Mesothelial cell of epicardium (in vitro differentiated cells): ENCODE data around the gene ME1. TPM values are rescaled to one million over a fixed set of nuclear protein-coding genes. Genes with fewer than 3 reads are reported as not detected.
"Not testable (repeated sequence)": the region's sequence is repeated elsewhere in the genome, so short reads cannot be mapped to it uniquely, and the experiment has no call there.

ENCODE experiments used
- DNase-seq, 2 experiments: peaks; one replicate each; pipeline ENCODE4 v3.0.0; 2021; ENCODE audit warnings: low spot score in 2 of 2; ENCODE audit not compliant: unreplicated experiment in 2 of 2
- H3K27ac Mint-ChIP-seq: 2 replicates; pipeline ENCODE4 v1.8.0; 2021; ENCODE audit warnings: mixed read lengths
- H3K27me3 Mint-ChIP-seq: 2 replicates; pipeline ENCODE4 v1.8.0; 2021; ENCODE audit warnings: low read depth, mixed read lengths
- H3K36me3 Mint-ChIP-seq: 2 replicates; pipeline ENCODE4 v1.8.0; 2021; ENCODE audit warnings: mixed read lengths
- H3K4me1 Mint-ChIP-seq: 2 replicates; pipeline ENCODE4 v1.8.0; 2021; ENCODE audit warnings: mixed read lengths
- H3K4me3 Mint-ChIP-seq: 2 replicates; pipeline ENCODE4 v1.8.0; 2021; ENCODE audit warnings: mild to moderate bottlenecking, moderate library complexity, mixed read lengths
- H3K9me3 Mint-ChIP-seq: 2 replicates; pipeline ENCODE4 v1.8.0; 2021; ENCODE audit warnings: mixed read lengths
- total RNA-seq: library from RNA; stranded (reverse); gene quantifications from 3 replicates; pipeline ENCODE4 v1.2.1, GENCODE V29; 2021
- TF ChIP-seq, protein P1 (sequence below): fragments of 200-600 bp; sonication (generic); IDR thresholded peaks from one replicate; pipeline ENCODE4 v1.5.0; 2021; ENCODE audit warnings: antibody characterized with exemption; ENCODE audit not compliant: unreplicated experiment

ME1 gene
- total RNA-seq, 1 donor from 2014 or later = 9.0 TPM

DNA sequence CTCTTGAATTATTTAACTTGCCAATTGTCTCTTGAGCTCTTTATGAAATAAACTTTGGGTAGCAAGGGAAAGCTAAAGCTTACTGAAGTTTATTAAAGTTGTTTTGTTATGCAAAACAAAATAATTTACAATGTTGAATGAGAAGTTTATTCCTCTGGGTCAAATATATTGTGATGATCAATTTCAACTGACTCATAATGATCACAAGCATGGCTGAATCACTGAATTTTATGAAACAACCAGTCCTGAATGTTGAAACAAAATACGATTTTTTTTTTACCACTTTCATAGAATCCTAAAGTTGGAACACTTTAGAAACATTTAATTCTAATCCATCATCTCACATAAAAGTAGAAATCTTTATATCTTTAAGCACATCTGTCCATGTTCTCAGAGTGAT lies 127.4 kb downstream of the ME1 start:
- Mint-ChIP-seq H3K4me1 (peaks cover 8% of the 10 kb centered on the region), H3K4me3 (no peak overlapping the region), H3K36me3 (peaks cover 12% of the 10 kb centered on the region), H3K9me3 (peaks cover 13% of the 10 kb centered on the region), H3K27me3 (no peaks in the 10 kb centered on the region), H3K27ac (no peak overlapping the region)
- TF ChIP-seq, protein P1, sequence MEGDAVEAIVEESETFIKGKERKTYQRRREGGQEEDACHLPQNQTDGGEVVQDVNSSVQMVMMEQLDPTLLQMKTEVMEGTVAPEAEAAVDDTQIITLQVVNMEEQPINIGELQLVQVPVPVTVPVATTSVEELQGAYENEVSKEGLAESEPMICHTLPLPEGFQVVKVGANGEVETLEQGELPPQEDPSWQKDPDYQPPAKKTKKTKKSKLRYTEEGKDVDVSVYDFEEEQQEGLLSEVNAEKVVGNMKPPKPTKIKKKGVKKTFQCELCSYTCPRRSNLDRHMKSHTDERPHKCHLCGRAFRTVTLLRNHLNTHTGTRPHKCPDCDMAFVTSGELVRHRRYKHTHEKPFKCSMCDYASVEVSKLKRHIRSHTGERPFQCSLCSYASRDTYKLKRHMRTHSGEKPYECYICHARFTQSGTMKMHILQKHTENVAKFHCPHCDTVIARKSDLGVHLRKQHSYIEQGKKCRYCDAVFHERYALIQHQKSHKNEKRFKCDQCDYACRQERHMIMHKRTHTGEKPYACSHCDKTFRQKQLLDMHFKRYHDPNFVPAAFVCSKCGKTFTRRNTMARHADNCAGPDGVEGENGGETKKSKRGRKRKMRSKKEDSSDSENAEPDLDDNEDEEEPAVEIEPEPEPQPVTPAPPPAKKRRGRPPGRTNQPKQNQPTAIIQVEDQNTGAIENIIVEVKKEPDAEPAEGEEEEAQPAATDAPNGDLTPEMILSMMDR = no peak
- no peak for DNase-seq

DNA sequence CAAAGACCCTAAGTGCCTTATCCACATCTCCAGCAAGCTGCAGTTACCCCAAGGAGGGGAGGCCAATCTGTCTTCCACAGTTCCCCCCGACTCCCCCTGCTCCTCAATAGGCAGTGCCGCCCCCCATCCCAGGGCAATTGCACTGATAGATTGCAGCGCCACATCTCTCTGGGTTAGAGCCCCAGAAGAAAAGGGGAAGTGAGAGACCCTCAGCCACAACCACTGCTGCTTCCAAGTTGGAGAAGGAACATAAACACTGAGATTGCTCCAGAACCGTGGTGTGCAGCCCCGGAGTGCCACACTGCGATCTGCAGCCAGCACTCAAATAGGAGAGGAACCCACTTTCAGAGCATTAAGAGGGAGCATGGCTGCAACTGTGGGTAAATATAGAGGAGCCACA lies 136.2 kb downstream of the ME1 start:
- no peak overlapping the region for H3K4me3 Mint-ChIP-seq

DNA sequence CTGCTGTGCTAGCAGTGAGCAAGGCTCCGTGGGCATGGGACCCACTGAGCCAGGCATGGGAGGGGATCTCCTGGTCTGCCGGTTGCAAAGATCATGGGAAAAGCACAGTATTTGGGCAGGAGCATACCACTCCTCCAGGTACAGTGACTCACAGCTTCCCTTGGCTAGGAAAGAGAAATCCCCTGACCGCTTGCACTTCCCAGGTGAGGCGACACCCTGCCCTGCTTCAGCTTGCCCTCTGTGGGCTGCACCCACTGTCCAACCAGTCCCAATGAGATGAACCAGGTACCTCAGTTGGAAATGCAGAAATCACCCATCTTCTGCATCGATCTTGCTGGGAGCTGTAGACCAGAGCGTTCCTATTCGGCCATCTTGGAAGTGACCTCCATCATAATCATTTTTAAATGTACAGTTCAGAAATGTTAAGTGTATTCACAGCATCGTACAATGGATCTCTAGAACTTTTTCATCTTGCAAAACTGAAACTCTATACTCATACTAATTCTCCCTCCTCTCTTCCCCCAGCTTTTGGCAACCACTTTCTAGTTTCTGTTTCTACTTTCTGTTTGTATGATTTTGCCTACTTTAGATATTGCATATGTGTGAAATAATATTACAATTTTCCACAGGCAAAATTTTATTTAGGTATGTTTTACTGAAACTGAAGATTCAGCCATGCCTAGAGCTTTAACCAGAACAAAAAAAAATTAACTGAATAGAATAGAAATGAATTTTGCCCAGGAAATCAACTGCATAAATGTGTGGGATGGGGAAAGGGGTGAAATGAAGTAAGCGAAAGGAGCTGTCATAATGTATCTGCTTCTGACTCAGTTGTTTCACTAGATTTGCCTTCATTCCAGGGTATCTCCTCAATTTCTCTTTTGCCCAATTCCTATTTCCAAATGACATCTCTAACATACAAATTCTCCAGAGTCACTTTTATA lies 137.7 kb downstream of the ME1 start:
- TF ChIP-seq, protein P1 = no peak
- no peak for DNase-seq
- Mint-ChIP-seq H3K4me3 (no peak overlapping the region), H3K27ac (no peak overlapping the region), H3K36me3 (peaks cover 41% of the 10 kb centered on the region), H3K27me3 (no peaks in the 10 kb centered on the region), H3K9me3 (peaks cover 57% of the 10 kb centered on the region), H3K4me1 (no peaks in the 10 kb centered on the region)

More for the DNA sequence above, 136.2 kb downstream of the ME1 start:
- Mint-ChIP-seq H3K9me3 (peaks cover 53% of the 10 kb centered on the region), H3K36me3 (peaks cover 44% of the 10 kb centered on the region), H3K4me1 (no peaks in the 10 kb centered on the region), H3K27ac (no peak overlapping the region), H3K27me3 (no peaks in the 10 kb centered on the region)
- DNase-seq = no peak
- TF ChIP-seq, protein P1 = no peak

DNA sequence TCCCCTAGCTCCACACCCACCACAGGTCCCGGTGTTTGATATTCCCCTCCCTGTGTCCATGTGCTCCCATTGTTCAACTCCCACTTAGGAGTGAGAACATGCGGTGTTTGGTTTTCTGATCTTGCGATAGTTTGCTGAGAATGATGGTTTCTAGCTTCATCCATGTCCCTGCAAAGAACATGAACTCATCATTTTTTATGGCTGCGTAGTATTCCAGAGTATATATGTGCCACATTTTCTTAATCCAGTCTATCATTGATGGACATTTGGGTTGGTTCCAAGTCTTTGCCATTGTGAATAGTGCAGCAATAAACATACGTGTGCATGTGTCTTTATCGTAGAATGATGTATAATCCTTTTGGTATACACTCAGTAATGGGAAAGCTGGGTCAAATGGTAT lies 143.6 kb downstream of the ME1 start:
- Mint-ChIP-seq H3K9me3 (peaks cover 34% of the 10 kb centered on the region), H3K4me1 (peaks cover 20% of the 10 kb centered on the region), H3K36me3 (peaks cover 19% of the 10 kb centered on the region)
- H3K27ac Mint-ChIP-seq, H3K4me3 Mint-ChIP-seq, H3K27me3 Mint-ChIP-seq, DNase-seq: not testable (repeated sequence)

DNA sequence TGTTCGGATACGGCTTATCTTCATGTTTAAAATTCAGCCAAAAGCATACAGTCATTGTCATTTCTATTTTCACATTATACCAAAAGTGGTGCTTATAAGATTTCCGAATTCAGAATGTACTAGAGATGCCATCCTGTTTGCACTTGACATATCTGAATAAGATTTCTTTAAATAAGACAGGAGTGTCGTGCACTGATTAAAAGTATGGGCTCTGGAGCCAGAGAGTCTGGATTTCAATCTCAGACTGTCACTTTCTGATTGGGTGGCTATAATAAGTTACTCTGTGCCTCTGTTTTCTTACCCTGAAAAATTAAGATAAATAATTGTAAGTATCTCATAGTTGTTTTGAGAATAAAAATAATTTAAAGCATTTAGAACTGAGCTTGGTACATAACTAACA lies 144.9 kb downstream of the ME1 start:
- Mint-ChIP-seq H3K36me3 (peaks cover 14% of the 10 kb centered on the region), H3K27me3 (no peaks in the 10 kb centered on the region), H3K9me3 (peaks cover 29% of the 10 kb centered on the region), H3K4me1 (peaks cover 20% of the 10 kb centered on the region), H3K27ac (no peak overlapping the region), H3K4me3 (no peak overlapping the region)
- TF ChIP-seq, protein P1 = no peak
- DNase-seq = no peak

DNA sequence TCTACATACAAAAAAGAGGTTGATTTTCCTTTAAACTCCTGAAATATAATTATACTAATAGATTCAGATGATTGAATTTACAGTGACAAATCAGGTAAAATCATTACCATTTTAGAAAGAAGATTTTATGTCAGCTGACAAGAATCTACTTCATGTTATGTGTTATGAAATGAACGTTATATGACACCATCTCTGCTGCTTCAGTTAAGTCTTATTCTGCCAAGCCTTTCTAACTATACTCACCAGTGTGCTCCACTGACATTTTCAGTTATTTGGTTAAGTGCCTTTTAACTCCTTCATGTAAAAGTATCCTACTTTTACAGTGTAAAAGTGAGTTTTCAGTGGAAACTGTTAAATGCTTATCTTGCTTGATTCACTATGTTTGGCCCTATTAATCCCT lies 157.3 kb downstream of the ME1 start:
- TF ChIP-seq, protein P1 = no peak
- H3K4me3 Mint-ChIP-seq = no peak overlapping the region
- no peak overlapping the region for H3K27ac Mint-ChIP-seq
- no peak for DNase-seq
- peaks cover 3% of the 10 kb centered on the region for H3K36me3 Mint-ChIP-seq
- no peaks in the 10 kb centered on the region for H3K9me3 Mint-ChIP-seq
- H3K27me3 Mint-ChIP-seq = no peaks in the 10 kb centered on the region
- peaks cover 9% of the 10 kb centered on the region for H3K4me1 Mint-ChIP-seq
